Dedifferentiated amniotic fluid mesenchymal stem cell (primary cell): ENCODE data around the gene BOLA1.
"Not testable (repeated sequence)": the region's sequence is repeated elsewhere in the genome, so short reads cannot be mapped to it uniquely, and the experiment has no call there.

ENCODE experiments used
- DNase-seq: peaks from one replicate; pipeline ENCODE4 v3.0.0-alpha.2; 2016; ENCODE audit errors: extremely low spot score

The BOLA1 gene

GRCh38 chr1:149899460-149900284 lies at the start of gene BOLA1:
BOLA1 (plus strand) TSS chr1:149899568; CDS start chr1:149900060, 492 bp downstream.
- peak; percentile 90 for DNase-seq

GRCh38 chr1:149849947-149850360 lies 49.4 kb upstream of the BOLA1 start:
- peak; percentile 21 for DNase-seq

- not testable (repeated sequence) for DNase-seq
Observed at GRCh38 chr1:149850732-149851345, 48.5 kb upstream of the BOLA1 start.

- DNase-seq, result not testable (repeated sequence)
Observed at GRCh38 chr1:149851585-149852213, 47.7 kb upstream of the BOLA1 start.

GRCh38 chr1:149852263-149852662 lies 47.1 kb upstream of the BOLA1 start:
- not testable (repeated sequence) for DNase-seq

- DNase-seq, result not testable (repeated sequence)
Observed at GRCh38 chr1:149860271-149860670, 39.1 kb upstream of the BOLA1 start.

- not testable (repeated sequence) for DNase-seq
Observed at GRCh38 chr1:149860684-149861496, 38.5 kb upstream of the BOLA1 start.

- DNase-seq, result not testable (repeated sequence)
Observed at GRCh38 chr1:149861497-149862054, 37.8 kb upstream of the BOLA1 start.

GRCh38 chr1:149866887-149867286 lies 32.5 kb upstream of the BOLA1 start:
- not testable (repeated sequence) for DNase-seq

GRCh38 chr1:149873060-149873459 lies 26.3 kb upstream of the BOLA1 start:
- DNase-seq, result not testable (repeated sequence)

- DNase-seq, result no peak
Observed at GRCh38 chr1:149877211-149877946, 22.0 kb upstream of the BOLA1 start.

- no peak for DNase-seq
Observed at GRCh38 chr1:149879556-149879955, 19.8 kb upstream of the BOLA1 start.

GRCh38 chr1:149881876-149882275 lies 17.5 kb upstream of the BOLA1 start:
- no peak for DNase-seq

GRCh38 chr1:149883598-149884247 lies 15.6 kb upstream of the BOLA1 start:
- DNase-seq, result no peak

- DNase-seq, result no peak
Observed at GRCh38 chr1:149884433-149885338, 14.7 kb upstream of the BOLA1 start.

- peak; percentile 86 for DNase-seq
Observed at GRCh38 chr1:149885339-149886120, 13.8 kb upstream of the BOLA1 start.

GRCh38 chr1:149886121-149886395 lies 13.3 kb upstream of the BOLA1 start:
- not testable (repeated sequence) for DNase-seq

GRCh38 chr1:149886396-149887195 lies 12.8 kb upstream of the BOLA1 start:
- peak; percentile 99 for DNase-seq
